ENCODE measurements around the gene CSNK1D.

Gene CSNK1D

GRCh38 chr17:82235056-82235774 lies 38.3 kb downstream of the CSNK1D start:
- H3K27me3 ChIP-seq (ENCODE audit: control insufficient read depth, insufficient read depth, low read length): peaks cover 14% of the 10 kb centered on the region
- no peak overlapping the region for H3K27ac ChIP-seq (ENCODE audit: low read depth, low read length)
- H3K4me1 ChIP-seq (ENCODE audit: control insufficient read depth, insufficient read depth, low read length): peaks cover 41% of the 10 kb centered on the region
- no peak overlapping the region for H3K9ac ChIP-seq (ENCODE audit: low read length)
- H3K4me3 ChIP-seq (ENCODE audit: low read depth, low read length): no peak overlapping the region
- H3K36me3 ChIP-seq (ENCODE audit: control insufficient read depth, insufficient read depth, low read length): peaks cover 23% of the 10 kb centered on the region
- H3K9me3 ChIP-seq (ENCODE audit: control insufficient read depth, insufficient read depth, low read depth, low read length): no peaks in the 10 kb centered on the region

DNA sequence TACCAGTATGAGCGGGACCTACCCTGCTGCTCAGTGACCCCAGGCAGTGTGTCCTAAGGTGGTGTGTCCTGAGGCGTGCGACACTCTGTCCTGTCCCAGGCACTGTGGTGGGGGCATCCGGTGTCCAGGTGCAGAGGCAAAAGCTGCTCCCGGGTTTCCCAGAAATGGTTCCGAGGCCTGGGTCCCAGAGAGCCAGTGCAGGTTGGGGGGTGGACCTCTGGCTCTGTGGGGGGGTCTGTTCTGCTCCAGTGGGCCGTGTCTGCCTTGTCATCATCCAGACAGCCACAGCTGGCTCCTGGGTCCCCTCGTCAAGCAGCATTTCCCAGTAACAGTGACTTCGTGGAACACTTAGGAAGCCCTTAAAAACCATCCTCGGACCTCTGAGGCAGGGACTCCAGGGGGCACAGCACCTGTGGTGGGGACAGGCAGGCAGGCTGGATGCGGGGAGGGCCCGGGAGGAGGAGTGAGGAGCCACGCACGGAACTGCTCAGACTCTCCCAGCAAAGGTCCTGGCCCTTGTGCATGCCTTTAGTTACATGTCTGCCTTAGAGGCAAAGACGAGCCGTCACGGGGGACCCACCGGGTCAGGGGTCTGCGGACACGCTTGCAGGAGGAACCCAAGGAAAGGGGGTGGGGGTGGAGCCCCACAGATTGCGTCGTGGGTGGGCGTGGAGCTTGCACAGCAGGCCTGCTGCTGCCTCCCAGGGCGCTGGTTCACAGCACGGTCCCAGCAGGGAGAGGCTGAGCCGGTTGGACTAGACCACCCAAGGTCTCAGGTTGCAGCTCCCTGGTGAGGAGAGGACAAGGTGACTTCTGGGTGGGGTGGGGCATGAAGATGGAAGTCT lies 39.1 kb downstream of the CSNK1D start:
- no peak overlapping the region for H3K27ac ChIP-seq (ENCODE audit: low read depth, low read length)
- H3K9me3 ChIP-seq (ENCODE audit: control insufficient read depth, insufficient read depth, low read depth, low read length): no peaks in the 10 kb centered on the region
- H3K4me1 ChIP-seq (ENCODE audit: control insufficient read depth, insufficient read depth, low read length): peaks cover 45% of the 10 kb centered on the region
- H3K27me3 ChIP-seq (ENCODE audit: control insufficient read depth, insufficient read depth, low read length): peaks cover 21% of the 10 kb centered on the region
- H3K9ac ChIP-seq (ENCODE audit: low read length): no peak overlapping the region
- peaks cover 15% of the 10 kb centered on the region for H3K36me3 ChIP-seq (ENCODE audit: control insufficient read depth, insufficient read depth, low read length)
- H3K4me3 ChIP-seq (ENCODE audit: low read depth, low read length): no peak overlapping the region

- no peak overlapping the region for H3K4me3 ChIP-seq (ENCODE audit: low read depth, low read length)
- no peak overlapping the region for H3K27ac ChIP-seq (ENCODE audit: low read depth, low read length)
These were observed 40.4 kb downstream of the CSNK1D start for GRCh38 chr17:82232876-82233785.

DNA sequence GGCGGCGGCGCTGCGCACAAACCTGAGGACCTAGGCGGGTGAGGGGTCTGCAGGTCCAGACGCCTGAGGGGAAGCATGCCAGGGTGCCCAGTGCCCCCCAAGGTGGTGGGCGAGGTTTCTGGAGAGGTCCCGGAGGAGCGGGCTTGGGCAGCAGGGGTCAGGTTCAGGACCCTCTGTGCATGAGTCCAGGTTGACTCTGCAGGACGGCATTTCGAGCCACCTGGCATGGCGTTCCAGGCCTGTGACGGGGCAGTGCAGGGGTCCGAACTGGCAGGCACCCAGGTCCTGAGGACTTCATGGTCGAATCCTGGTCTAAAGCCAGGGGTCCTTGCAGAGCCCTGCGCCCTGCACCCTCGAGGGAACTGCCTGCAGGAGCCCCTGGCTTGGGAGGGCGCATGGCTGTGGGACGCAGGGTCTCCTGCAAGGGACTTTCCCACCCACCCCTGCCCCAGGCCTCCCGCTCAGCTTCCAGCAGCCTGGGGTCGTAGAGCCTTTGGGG lies 41.1 kb downstream of the CSNK1D start:
- H3K4me1 ChIP-seq (ENCODE audit: control insufficient read depth, insufficient read depth, low read length): peaks cover 38% of the 10 kb centered on the region
- peak overlapping the region; percentile 62 for H3K4me3 ChIP-seq (ENCODE audit: low read depth, low read length)
- no peaks in the 10 kb centered on the region for H3K9me3 ChIP-seq (ENCODE audit: control insufficient read depth, insufficient read depth, low read depth, low read length)
- peak overlapping the region; percentile 13 for H3K9ac ChIP-seq (ENCODE audit: low read length)
- peaks cover 39% of the 10 kb centered on the region for H3K27me3 ChIP-seq (ENCODE audit: control insufficient read depth, insufficient read depth, low read length)
- peaks cover 1% of the 10 kb centered on the region for H3K36me3 ChIP-seq (ENCODE audit: control insufficient read depth, insufficient read depth, low read length)
- H3K27ac ChIP-seq (ENCODE audit: low read depth, low read length): no peak overlapping the region

More at GRCh38 chr17:82232876-82233785, 40.4 kb downstream of the CSNK1D start:
- Histone ChIP-seq H3K36me3 (ENCODE audit: control insufficient read depth, insufficient read depth, low read length) (peaks cover 6% of the 10 kb centered on the region), H3K9me3 (ENCODE audit: control insufficient read depth, insufficient read depth, low read depth, low read length) (no peaks in the 10 kb centered on the region), H3K4me1 (ENCODE audit: control insufficient read depth, insufficient read depth, low read length) (peaks cover 38% of the 10 kb centered on the region), H3K27me3 (ENCODE audit: control insufficient read depth, insufficient read depth, low read length) (peaks cover 31% of the 10 kb centered on the region), H3K9ac (ENCODE audit: low read length) (no peak overlapping the region)

DNA sequence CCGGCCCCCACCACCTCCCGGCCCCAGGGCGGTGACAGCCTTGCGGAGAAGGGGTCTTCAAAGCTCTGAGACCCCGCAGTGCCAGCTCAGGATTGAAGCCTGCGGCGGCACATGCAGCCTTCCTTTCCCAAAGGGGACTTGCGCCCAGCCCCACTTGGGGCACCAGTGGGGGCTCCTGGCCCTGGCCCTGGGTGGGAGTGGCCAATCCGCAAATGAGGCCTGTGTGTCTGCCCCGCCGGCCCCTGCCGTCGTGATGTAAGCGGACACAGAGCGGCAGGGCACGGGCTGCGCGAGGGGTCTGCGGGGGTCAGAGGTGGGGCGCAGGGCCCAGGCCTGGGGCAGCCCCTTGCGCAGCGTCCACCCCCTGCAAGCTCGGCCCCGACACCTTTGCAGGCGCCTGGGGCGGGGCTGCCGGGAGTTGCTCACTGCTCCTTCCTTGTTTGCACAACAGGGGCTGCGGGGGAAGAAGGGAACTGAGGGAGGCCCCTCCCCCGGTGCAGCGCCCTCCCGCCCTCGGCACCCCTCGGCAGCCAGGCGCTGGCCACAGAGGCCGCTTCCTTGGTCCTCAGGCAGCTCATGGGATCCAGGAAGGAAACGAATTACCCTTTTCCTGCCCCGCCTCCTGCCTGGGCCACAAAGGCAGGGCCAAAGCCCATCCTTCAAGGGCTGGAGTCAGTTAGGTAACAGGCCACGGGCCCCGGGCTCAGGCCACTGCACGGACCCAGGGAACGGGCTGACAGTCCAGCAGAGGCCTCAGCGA lies 41.8 kb downstream of the CSNK1D start:
- peaks cover 42% of the 10 kb centered on the region for H3K27me3 ChIP-seq (ENCODE audit: control insufficient read depth, insufficient read depth, low read length)
- peak overlapping the region; percentile 48 for H3K9ac ChIP-seq (ENCODE audit: low read length)
- H3K36me3 ChIP-seq (ENCODE audit: control insufficient read depth, insufficient read depth, low read length): no peaks in the 10 kb centered on the region
- no peak overlapping the region for H3K27ac ChIP-seq (ENCODE audit: low read depth, low read length)
- H3K4me3 ChIP-seq (ENCODE audit: low read depth, low read length): peak overlapping the region; percentile 62
- no peaks in the 10 kb centered on the region for H3K9me3 ChIP-seq (ENCODE audit: control insufficient read depth, insufficient read depth, low read depth, low read length)
- peaks cover 35% of the 10 kb centered on the region for H3K4me1 ChIP-seq (ENCODE audit: control insufficient read depth, insufficient read depth, low read length)

DNA sequence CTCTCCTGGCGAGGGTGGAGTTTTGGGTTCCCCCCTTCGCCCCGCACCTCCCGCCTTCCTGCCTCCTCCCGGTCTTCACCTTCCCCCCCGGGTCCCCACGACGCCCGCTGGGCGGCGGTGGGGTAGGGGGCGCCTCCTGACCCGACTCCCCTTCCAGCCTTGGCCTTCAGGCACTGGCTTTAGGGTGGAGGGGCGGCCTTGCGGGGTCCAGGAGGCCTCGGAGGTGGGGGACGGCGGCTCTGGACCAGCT lies 42.3 kb downstream of the CSNK1D start:
- Histone ChIP-seq H3K36me3 (ENCODE audit: control insufficient read depth, insufficient read depth, low read length) (no peaks in the 10 kb centered on the region), H3K27ac (ENCODE audit: low read depth, low read length) (no peak overlapping the region), H3K9ac (ENCODE audit: low read length) (peak overlapping the region; percentile 48), H3K4me3 (ENCODE audit: low read depth, low read length) (peak overlapping the region; percentile 62), H3K9me3 (ENCODE audit: control insufficient read depth, insufficient read depth, low read depth, low read length) (no peaks in the 10 kb centered on the region), H3K27me3 (ENCODE audit: control insufficient read depth, insufficient read depth, low read length) (peaks cover 45% of the 10 kb centered on the region), H3K4me1 (ENCODE audit: control insufficient read depth, insufficient read depth, low read length) (peaks cover 32% of the 10 kb centered on the region)

DNA sequence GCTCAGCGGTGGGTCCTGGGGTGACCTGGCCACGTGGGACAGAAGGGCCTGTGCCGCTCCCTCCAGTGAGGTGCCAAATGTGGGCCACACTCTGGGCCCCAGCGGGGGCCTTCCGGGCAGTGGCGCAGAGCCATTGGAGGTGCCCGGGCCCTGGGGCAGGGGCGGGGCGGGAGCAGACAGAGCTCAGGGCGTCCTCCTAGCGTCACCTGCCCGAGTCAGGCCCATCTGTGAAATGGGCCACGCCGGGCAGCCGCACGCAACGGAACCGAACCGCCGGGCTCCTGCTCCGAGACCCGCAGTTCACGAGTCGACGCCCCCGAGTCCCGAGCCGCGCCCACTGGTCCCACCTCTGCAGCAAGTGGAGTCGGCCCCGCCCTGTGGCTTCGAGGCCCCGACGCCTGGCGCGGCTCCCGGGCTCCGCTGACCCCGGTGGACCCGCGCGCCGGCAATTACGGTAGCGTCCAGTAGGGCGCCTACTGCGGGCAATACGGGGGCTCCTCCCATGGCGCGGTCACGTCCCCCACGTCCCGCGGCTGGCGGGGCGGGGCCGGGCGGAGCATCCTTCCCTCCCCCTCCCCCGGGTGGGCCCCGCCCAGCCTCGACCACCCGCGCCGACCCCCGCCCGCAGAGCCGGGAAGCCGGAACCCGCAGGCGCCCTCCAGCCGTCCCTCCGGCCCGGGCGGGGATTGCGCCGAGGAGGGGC lies 42.7 kb downstream of the CSNK1D start:
- H3K9ac ChIP-seq (ENCODE audit: low read length): peak overlapping the region; percentile 48
- peak overlapping the region; percentile 62 for H3K4me3 ChIP-seq (ENCODE audit: low read depth, low read length)
- peaks cover 27% of the 10 kb centered on the region for H3K4me1 ChIP-seq (ENCODE audit: control insufficient read depth, insufficient read depth, low read length)
- peaks cover 46% of the 10 kb centered on the region for H3K27me3 ChIP-seq (ENCODE audit: control insufficient read depth, insufficient read depth, low read length)
- H3K36me3 ChIP-seq (ENCODE audit: control insufficient read depth, insufficient read depth, low read length): no peaks in the 10 kb centered on the region
- H3K9me3 ChIP-seq (ENCODE audit: control insufficient read depth, insufficient read depth, low read depth, low read length): no peaks in the 10 kb centered on the region
- H3K27ac ChIP-seq (ENCODE audit: low read depth, low read length): no peak overlapping the region

- Histone ChIP-seq H3K4me3 (ENCODE audit: low read depth, low read length) (peak overlapping the region; percentile 60), H3K36me3 (ENCODE audit: control insufficient read depth, insufficient read depth, low read length) (no peaks in the 10 kb centered on the region), H3K27ac (ENCODE audit: low read depth, low read length) (no peak overlapping the region), H3K27me3 (ENCODE audit: control insufficient read depth, insufficient read depth, low read length) (peaks cover 46% of the 10 kb centered on the region), H3K4me1 (ENCODE audit: control insufficient read depth, insufficient read depth, low read length) (peaks cover 25% of the 10 kb centered on the region), H3K9ac (ENCODE audit: low read length) (no peak overlapping the region), H3K9me3 (ENCODE audit: control insufficient read depth, insufficient read depth, low read depth, low read length) (no peaks in the 10 kb centered on the region)
These were observed 43.5 kb downstream of the CSNK1D start for GRCh38 chr17:82229698-82230608.

DNA sequence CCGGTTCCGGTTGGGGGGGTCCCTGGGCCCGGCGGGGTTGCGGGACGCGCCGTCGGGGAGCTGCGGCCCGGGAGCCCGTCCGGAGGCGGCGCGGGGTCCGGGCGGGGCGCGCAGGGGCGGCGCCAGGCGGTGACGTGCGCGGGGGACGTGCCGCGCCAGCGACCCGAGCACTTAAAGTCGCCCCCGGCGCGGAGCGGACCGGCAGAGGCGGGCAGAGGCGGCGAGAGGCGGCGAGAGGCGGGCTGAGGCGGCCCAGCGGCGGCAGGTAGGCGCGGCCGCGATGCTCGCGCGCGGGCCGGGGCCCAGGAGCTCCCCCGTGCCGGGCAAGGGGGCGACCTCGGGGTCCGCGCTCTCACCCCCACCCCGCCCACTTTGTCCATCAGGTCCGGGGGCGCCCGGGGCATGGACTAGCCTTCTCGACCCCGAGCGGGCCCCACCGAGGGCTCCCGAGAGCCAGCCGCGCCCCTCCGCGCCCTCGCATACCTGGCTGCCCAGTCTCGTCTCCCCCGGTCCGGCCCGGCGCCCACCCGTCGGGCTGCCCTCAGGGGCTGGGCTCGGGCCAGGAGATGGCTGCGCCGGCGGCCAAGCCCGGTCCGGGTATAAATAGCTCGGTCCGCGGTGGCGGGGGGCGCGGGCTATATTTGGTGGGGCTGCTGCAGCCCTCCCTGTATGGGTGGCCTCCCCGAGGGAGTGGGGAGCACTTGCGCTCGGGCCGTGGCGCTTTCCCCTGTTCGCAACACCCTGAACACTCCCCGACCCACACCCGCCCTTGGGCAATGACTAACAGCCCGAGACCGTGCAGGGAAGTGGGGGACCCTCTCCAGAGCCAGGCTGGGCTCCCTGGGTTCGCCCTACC lies 44.4 kb downstream of the CSNK1D start, which contains the start of gene SLC16A3:
TSS of gene SLC16A3 (plus strand) at position 201 of the 856 bp plus-strand sequence. CDS start 6,967 bp downstream, outside the sequence.
- no peak within 1 kb of the TSS; the same call in 1 of the 2 replicates for H3K27ac ChIP-seq (ENCODE audit: low read depth, low read length)
- H3K4me1 ChIP-seq (ENCODE audit: control insufficient read depth, insufficient read depth, low read length): peaks cover 16% of the 10 kb centered on the region
- H3K27me3 ChIP-seq (ENCODE audit: control insufficient read depth, insufficient read depth, low read length): peaks cover 46% of the 10 kb centered on the region
- peak within 1 kb of the TSS; percentile 4 for H3K9ac ChIP-seq (ENCODE audit: low read length)
- peak within 1 kb of the TSS; percentile 60 for H3K4me3 ChIP-seq (ENCODE audit: low read depth, low read length)
- no peaks in the 10 kb centered on the region for H3K36me3 ChIP-seq (ENCODE audit: control insufficient read depth, insufficient read depth, low read length)
- H3K9me3 ChIP-seq (ENCODE audit: control insufficient read depth, insufficient read depth, low read depth, low read length): no peaks in the 10 kb centered on the region
